Upper lobe of left lung (tissue), 6 donors: Measurements from ENCODE around the gene MGAM2. TPM values are rescaled to one million over a fixed set of nuclear protein-coding genes. Genes with fewer than 3 reads are reported as not detected.
A peak's percentile ranks its signal among the peaks of the same experiment; 100 is the strongest.

Source experiments
- ATAC-seq, 2 donors: fragments of 200-7000 bp; cut with Tn5 transposase; one replicate each; pipeline ENCODE4 v1.9.1; 2022; ENCODE audit warnings: mild to moderate bottlenecking in 2 of 2, moderate library complexity in 2 of 2; ENCODE audit not compliant: low FRiP score in 2 of 2
- DNase-seq, 2 donors: peaks; one replicate each; pipeline ENCODE4 v3.0.0-alpha.2; 2019 to 2020
- H3K27ac ChIP-seq, 4 donors: fragments of 200-600 bp; sonication (generic); one replicate each; pipeline ENCODE4 v1.5.1; 2016 to 2019
- H3K27me3 ChIP-seq, 4 donors: fragments of 200-600 bp; sonication (generic); one replicate each; pipeline ENCODE4 v1.5.1; 2017 to 2019
- H3K36me3 ChIP-seq, 4 donors: fragments of 200-600 bp; sonication (generic); one replicate each; pipeline ENCODE4 v1.5.1; 2016 to 2019
- H3K4me1 ChIP-seq, 4 donors: fragments of 200-600 bp; sonication (generic); one replicate each; pipeline ENCODE4 v1.5.1; 2018 to 2019
- H3K4me3 ChIP-seq, 4 donors: fragments of 200-600 bp; sonication (generic); one replicate each; pipeline ENCODE4 v1.5.1; 2017 to 2019; ENCODE audit warnings: mild to moderate bottlenecking in 2 of 4, moderate library complexity in 1 of 4
- H3K9me3 ChIP-seq, 4 donors: fragments of 200-600 bp; sonication (generic); one replicate each; pipeline ENCODE4 v1.5.1; 2018 to 2019
- EP300 ChIP-seq, 4 donors: sonication (generic); formaldehyde crosslinking; IDR thresholded peaks; one replicate each; pipeline ENCODE4 v1.5.1; 2017; ENCODE audit warnings: antibody characterized with exemption in 4 of 4, control low read depth in 2 of 4
- POLR2A ChIP-seq, 4 donors: fragments of 450-650 bp; IDR thresholded peaks; one replicate each; pipeline ENCODE4 v1.5.1; 2016 to 2017; ENCODE audit warnings: antibody characterized with exemption in 4 of 4, mild to moderate bottlenecking in 2 of 4
- POLR2AphosphoS5 ChIP-seq, 2 donors: sonication (generic); formaldehyde crosslinking; IDR thresholded peaks; one replicate each; pipeline ENCODE4 v1.5.1; 2017; ENCODE audit warnings: antibody characterized with exemption in 2 of 2
- WGBS, 2 donors: methylation state at CpG; one replicate each; pipeline ENCODE4 v1.1.5; 2017 to 2018; 5-methylcytosine and 5-hydroxymethylcytosine counted together
- total RNA-seq, 6 donors: library from RNA; depleted of rRNA in 4 of 6; stranded (reverse); fragments of >200 nt in 4 of 6; gene quantifications; one replicate each; pipeline versions ENCODE4 v1.1.0 to v1.2.1, GENCODE V29; 2016 to 2021
- TF ChIP-seq, protein P1 (sequence below), 6 experiments: fragments of 450-650 bp in 4 of 6; fragments of 200-600 bp in 2 of 6; sonication (generic) in 2 of 6; IDR thresholded peaks; one replicate each; pipeline ENCODE4 v1.5.1; 2016 to 2019; ENCODE audit warnings: antibody characterized with exemption in 6 of 6
- donor health status: DM: no; HTN: no; CAD: no; lungs with moderate emphysema.
- donor health status: DM: no; HTN: yes; CAD: no; lungs with severe emphysema.

MGAM2 gene
- total RNA-seq, 6 donors from 2014 or later = 0.43 to 1.6 (median 0.63) TPM

DNA sequence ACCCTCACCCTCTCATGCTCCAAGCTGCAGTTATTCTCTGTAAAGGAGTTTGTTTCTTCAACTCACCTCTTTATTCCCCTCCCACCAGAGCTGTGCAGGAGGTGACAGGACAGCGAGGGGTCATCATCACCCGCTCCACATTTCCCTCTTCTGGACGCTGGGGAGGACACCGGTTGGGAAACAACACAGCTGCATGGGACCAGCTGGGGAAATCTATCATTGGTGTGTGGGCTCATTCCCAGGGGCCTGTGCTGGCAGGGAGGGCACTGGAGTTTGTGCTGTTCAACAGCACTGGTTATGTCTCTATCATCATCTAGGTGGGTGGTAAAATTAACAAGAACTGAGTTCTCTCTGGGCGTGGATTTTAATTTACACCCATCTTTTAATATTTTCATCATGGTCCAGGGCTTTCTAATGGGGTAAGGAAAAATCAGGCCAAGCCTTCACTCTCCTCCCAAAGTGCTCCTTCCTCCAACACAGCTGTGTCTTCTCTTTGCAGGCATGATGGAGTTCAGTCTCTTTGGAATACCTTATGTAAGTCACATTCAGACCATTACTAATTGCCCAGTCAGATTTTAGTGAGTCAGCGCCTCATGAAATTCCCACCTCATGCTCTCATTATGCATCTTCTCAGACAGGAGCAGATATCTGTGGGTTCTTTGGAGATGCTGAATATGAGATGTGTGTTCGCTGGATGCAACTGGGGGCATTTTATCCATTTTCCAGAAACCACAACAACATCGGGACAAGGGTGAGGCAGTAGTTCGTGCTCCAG is 84.7 kb downstream of the MGAM2 start:
- H3K9me3 ChIP-seq = no peaks in the 10 kb centered on the region
- H3K4me3 ChIP-seq = no peak overlapping the region
- no peaks in the 10 kb centered on the region for H3K4me1 ChIP-seq
- H3K27me3 ChIP-seq = no peaks in the 10 kb centered on the region
- TF ChIP-seq EP300 (IDR thresholded peaks at IDR 0.05) = no peak
- TF ChIP-seq, protein P1, sequence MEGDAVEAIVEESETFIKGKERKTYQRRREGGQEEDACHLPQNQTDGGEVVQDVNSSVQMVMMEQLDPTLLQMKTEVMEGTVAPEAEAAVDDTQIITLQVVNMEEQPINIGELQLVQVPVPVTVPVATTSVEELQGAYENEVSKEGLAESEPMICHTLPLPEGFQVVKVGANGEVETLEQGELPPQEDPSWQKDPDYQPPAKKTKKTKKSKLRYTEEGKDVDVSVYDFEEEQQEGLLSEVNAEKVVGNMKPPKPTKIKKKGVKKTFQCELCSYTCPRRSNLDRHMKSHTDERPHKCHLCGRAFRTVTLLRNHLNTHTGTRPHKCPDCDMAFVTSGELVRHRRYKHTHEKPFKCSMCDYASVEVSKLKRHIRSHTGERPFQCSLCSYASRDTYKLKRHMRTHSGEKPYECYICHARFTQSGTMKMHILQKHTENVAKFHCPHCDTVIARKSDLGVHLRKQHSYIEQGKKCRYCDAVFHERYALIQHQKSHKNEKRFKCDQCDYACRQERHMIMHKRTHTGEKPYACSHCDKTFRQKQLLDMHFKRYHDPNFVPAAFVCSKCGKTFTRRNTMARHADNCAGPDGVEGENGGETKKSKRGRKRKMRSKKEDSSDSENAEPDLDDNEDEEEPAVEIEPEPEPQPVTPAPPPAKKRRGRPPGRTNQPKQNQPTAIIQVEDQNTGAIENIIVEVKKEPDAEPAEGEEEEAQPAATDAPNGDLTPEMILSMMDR (IDR thresholded peaks at IDR 0.05) = no peak
- no peak for TF ChIP-seq POLR2A (IDR thresholded peaks at IDR 0.05)
- TF ChIP-seq POLR2AphosphoS5 (IDR thresholded peaks at IDR 0.05) = no peak
- 79 to 80% methylated on average over 9 of the region's 9 CpGs for WGBS, 2 donors
- DNase-seq (no peak), ATAC-seq (no peak)
- H3K36me3 ChIP-seq = no peaks in the 10 kb centered on the region
- H3K27ac ChIP-seq = no peak overlapping the region

DNA sequence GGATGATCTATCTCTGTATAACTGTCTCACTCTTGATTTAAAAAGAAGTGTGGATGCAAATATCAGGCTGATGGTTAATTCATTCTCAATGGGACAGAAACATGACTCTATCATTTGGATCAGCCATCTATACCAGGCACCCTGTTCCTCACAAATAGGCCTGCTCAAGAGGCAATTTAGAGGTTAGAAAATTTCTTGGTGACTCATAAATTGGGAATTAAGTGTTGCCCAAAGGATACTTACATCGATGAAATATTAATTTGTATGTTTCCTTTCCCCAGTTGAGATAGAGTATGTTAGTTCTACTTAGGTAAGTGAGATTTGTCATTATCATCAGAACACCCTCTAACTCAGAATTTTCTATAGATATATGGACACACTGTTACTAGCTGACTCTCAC is 88.7 kb downstream of the MGAM2 start:
- no peak for ATAC-seq
- Histone ChIP-seq H3K27ac (no peak overlapping the region), H3K4me1 (no peaks in the 10 kb centered on the region), H3K9me3 (no peaks in the 10 kb centered on the region), H3K36me3 (no peaks in the 10 kb centered on the region), H3K4me3 (no peak overlapping the region), H3K27me3 (no peaks in the 10 kb centered on the region)
- no peak for DNase-seq
- WGBS, 2 donors = 77 to 78% methylated on average over 1 of the region's 1 CpG
- no peak for TF ChIP-seq POLR2AphosphoS5 (IDR thresholded peaks at IDR 0.05)

DNA sequence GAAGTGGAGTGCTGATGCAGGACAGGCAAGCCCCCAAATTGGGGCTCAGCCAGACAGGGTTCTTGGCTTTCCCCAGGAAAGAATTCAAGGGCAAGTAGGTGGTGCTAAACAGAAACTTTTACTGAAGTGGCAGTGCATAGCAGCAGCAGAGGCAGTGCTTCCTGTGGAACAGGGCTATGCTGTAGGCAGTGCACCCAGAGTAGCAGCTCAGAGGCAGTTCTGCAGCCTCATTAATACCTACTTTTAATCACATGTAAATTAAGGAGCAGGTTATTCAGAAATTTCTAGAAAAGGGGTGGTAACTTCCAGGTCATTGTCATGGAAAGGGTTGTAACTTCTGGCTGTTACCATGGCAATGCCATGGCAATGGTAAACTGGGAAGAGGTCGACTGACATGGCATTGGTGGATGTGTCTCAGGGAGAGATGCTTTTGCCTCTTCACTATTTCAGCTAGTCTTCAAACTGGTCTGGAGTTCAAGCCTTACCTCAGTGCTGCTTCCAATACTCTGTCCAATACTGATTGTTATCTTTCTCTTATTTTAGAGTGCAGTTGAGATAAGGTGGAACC is 117.1 kb downstream of the MGAM2 start:
- 41 to 47% methylated on average over 1 of the region's 1 CpG for WGBS, 2 donors
- no peaks in the 10 kb centered on the region for H3K4me1 ChIP-seq
- H3K27ac ChIP-seq = no peak overlapping the region
- H3K27me3 ChIP-seq = no peaks in the 10 kb centered on the region
- H3K9me3 ChIP-seq = no peaks in the 10 kb centered on the region
- TF ChIP-seq, protein P1 (IDR thresholded peaks at IDR 0.05) = no peak
- no peak for TF ChIP-seq POLR2AphosphoS5 (IDR thresholded peaks at IDR 0.05)
- no peak for TF ChIP-seq POLR2A (IDR thresholded peaks at IDR 0.05)
- H3K36me3 ChIP-seq = no peaks in the 10 kb centered on the region
- H3K4me3 ChIP-seq = no peak overlapping the region
- ATAC-seq = no peak
- DNase-seq = no peak

DNA sequence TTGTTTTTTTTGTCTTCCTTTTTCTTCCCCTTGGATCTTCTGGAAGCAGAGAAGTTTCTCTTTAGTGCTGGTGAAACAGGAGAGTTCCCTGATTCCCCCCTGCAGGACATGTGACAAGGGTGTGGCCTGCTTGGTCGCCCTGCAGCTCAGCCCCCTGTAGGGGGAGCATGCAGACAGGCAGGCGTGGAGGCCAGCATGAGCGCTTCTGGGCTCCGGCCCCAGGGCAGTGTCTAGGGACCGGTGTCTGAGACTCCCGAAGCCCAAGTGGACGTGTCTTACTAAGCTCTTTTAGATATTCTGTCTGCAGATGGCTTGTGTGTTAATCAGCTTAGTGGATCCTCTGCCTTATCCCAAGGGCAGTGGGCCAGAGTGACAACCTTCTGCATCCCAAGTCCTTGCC is 120.2 kb downstream of the MGAM2 start:
- DNase-seq = peak in 1 of 2 donors; percentile 39
- no peaks in the 10 kb centered on the region for H3K9me3 ChIP-seq
- WGBS, 2 donors = 36 to 45% methylated on average over 6 to 7 of the region's 7 CpGs
- H3K27me3 ChIP-seq = no peaks in the 10 kb centered on the region
- ATAC-seq = peak in 1 of 2 donors; percentile 26
- no peaks in the 10 kb centered on the region for H3K36me3 ChIP-seq
- H3K27ac ChIP-seq = no peak overlapping the region
- TF ChIP-seq POLR2A (IDR thresholded peaks at IDR 0.05) (no peak), EP300 (IDR thresholded peaks at IDR 0.05) (no peak), POLR2AphosphoS5 (IDR thresholded peaks at IDR 0.05) (no peak)
- TF ChIP-seq, protein P1 (IDR thresholded peaks at IDR 0.05) = no peak
- H3K4me3 ChIP-seq = no peak overlapping the region
- H3K4me1 ChIP-seq = no peaks in the 10 kb centered on the region

DNA sequence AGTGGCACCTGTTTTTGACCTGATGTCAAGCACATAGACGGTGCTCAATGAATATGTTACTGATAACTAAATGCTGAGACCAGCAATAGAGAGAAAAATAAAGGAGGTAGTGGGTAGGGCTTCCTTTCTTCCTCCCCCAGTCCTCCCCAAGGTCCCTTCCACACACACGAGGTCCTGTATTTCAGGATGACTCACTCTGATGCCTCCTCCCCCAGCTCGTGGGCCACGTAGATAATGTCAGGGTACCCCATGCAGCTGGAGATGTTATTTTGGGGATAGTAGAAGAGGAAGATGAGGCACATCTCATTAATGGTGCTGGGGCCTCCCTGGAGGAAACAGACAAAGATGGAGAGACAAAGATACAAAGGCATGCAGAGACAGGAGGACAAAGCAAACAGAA is 129.0 kb downstream of the MGAM2 start:
- 54 to 55% methylated on average over 4 of the region's 4 CpGs for WGBS, 2 donors
- no peak for TF ChIP-seq POLR2AphosphoS5 (IDR thresholded peaks at IDR 0.05)
- TF ChIP-seq, protein P1 (IDR thresholded peaks at IDR 0.05) = no peak
- TF ChIP-seq EP300 (IDR thresholded peaks at IDR 0.05) = no peak
- Histone ChIP-seq H3K4me3 (no peak overlapping the region), H3K4me1 (no peaks in the 10 kb centered on the region), H3K9me3 (no peaks in the 10 kb centered on the region), H3K27me3 (no peaks in the 10 kb centered on the region), H3K36me3 (no peaks in the 10 kb centered on the region), H3K27ac (no peak overlapping the region)
- DNase-seq (no peak), ATAC-seq (no peak)
